NCI-H1105 treated with DMSO at 0.1 percent for 48 hours (cell line): ENCODE measurements around the gene FARS2.

Experiments
- DNase-seq: peaks from one replicate; lab custom pipeline; 2025; lab: John Stamatoyannopoulos, UW

The FARS2 gene

DNA sequence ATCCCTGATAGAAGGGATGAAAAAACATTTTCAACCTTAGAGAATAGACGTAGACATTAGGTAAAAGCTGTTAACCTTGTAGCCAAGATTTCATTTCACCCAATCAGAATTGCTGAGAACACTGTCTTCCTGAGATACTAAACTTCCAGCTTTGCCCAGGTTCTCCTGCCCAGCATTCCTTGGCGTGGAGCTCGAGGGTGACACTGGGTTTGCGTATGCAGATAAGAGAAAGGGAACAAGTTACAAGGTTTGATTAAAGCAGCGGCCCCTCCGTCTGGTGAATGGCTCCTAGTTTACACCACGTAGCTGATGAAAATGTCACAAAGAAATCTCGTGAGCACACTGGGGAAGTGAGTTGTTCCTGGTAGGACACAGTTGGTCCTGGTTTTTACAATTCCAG is 247.8 kb downstream of the FARS2 start:
- DNase-seq = no peak

DNA sequence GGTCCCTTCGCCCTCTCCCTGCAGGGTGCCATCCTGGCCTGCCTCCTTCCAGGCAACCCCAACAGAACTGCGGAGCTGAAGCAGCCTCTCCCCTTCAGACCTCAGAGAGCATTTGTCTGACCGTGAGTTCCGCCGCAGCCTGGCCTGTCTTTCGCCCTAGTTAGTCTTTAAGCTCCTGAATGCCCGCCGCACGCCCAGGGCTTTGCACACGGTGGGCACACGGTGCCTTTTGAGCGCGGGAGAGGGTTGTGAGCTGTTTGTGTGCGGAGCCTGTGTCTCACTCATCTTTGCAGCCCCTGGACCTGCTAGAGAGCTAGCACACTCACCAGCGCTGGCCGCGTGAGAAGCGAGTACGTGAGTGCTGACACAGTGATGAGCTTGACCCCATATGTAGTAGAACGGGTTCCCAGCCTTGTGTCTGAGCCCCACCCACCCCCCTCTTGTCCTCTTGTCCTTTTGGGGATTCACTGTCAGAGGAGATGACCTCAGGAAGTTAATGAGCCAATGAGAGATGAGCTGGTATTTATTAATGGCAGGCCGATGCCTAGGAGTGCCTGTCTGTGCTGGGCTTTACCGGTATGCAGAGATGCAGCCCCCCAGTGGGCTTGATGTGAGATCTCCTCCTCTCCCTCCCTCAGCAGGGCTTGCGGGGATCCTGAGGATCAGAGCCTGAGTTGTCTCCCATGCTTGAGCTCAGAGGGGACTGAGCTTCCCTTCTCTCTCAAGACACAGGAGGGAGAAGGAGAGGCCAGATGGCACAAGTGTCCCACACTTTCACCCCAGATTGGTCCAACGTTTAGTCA is 249.2 kb downstream of the FARS2 start:
- DNase-seq = no peak

DNA sequence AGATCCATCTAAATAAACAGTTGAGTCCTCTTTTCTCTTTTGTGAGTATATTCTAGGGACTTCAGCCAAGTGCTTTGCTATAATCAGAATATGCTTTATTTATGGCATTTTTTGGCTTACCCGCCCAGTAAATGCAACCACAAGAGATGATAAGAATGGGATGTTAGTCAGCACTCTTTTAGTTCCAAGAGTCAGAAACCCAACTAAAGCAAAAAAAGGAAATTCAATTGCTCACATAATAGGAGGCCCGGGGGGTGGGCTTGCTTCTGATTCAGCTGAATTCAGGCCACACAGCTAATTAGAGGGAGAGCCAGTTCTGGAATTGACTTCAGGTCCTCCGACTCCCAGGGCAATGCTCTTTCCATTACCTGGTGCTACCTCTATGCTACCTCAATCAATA is 250.6 kb downstream of the FARS2 start:
- no peak for DNase-seq

DNA sequence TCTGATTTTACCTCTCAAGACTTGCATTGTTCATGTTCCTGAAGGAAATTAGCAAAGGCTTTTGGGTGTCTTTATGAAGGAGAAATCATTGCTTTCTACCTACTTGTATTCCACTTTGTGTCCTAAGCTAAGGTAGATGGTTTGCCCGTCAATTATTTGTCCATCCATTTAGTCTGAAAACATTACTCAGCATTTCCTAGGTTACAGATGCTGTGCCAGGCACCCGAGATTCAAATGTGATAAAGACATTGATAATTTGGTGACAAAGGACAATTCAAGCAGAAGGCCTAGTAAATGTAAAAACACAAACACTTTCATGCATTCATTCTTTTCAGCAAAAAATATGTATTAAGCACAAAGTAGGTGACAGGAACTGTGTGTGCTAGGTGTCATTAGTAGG is 251.1 kb downstream of the FARS2 start:
- DNase-seq = no peak

DNA sequence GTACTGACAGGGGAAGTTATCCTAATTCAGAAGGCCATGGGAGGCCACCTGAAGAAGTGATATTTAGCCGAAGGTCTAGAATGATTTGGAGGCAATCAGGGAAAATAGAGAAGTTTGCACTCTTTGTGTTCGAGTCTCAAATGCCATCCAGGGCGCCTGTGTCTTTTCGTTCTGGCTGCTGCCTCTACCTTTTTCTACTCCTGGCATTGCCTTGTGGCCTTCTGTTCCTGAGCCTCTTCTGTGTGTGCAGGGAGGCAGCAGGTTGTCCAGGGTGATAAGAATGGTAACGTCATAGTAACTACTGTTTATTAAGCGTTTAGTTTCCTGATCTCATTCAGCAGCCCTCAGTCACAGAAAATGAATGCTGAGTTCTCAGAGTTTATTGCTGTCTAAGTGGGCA is 252.1 kb downstream of the FARS2 start:
- no peak for DNase-seq

DNA sequence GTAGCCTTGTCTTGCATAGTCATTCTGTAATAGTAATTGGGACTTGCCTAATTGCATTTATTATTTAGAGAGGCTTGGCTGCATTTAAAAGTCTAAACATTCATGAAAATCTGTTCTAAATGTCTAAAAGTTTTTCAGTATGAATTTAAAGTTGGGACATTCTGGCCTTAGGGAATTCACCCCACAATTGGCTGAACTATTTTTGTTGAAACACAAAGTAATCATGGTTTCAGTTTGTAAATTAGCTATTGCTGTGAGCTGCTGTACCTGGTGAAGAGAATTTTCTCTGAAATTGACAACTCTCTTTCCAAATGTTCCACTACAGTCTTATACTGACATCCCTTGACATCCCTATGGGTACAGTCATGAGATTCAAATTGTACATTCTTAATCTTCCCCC is 253.0 kb downstream of the FARS2 start:
- no peak for DNase-seq

DNA sequence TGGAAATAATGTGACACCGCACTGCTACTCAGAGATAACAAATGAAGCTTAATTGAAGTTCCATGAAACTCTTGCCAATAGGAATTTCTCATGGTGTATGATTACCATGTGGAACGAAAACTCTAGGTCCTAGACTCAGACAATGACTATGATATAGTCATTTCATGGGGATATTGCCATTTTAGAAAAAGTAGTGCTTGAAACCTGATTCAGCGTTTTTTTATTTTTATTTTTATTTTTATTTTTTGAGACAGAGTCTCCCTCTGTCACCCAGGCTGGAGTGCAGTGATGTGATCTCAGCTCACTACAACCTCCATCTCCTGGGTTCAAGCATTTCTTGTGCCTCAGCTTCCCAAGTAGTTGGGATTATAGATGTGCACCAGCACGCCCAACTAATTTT is 253.9 kb downstream of the FARS2 start:
- no peak for DNase-seq

DNA sequence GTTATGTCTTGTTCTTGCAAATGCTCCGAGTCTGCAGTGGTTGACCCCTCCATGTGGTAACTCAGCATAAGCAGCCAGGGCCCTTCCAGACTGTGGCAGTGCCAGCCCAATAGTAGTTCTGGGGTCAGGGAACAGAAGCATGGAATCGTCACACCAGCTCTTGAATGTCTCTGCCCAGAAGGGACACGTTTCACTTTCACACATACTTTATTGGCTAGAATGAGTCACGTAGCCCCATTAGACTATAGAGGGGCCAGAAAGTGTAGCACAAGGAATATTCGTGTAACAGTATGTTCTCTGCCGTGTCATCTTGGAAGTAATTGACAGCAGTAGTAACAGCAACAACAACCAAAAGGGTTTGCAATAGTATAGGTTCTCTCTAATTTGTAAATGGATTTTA is 254.7 kb downstream of the FARS2 start:
- no peak for DNase-seq

DNA sequence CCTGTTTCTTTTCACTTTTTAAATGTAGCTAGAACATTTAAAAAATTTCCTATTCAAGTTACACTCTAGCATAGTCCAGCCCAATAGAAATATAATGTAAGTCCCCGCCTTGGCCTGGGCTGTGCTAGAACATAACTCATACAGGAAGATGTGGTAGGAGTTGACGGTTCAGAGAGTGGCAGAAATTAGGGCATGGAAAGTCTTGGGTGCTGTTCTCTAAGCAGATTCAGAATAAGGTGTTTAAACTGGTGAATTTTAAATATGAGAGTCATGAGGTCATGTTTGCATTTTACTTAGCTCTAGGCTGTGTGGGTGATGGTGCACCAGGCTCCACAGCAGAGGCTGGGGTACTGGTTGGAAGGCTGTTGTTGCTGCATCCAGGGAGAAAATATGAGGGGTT is 256.5 kb downstream of the FARS2 start:
- DNase-seq = no peak

DNA sequence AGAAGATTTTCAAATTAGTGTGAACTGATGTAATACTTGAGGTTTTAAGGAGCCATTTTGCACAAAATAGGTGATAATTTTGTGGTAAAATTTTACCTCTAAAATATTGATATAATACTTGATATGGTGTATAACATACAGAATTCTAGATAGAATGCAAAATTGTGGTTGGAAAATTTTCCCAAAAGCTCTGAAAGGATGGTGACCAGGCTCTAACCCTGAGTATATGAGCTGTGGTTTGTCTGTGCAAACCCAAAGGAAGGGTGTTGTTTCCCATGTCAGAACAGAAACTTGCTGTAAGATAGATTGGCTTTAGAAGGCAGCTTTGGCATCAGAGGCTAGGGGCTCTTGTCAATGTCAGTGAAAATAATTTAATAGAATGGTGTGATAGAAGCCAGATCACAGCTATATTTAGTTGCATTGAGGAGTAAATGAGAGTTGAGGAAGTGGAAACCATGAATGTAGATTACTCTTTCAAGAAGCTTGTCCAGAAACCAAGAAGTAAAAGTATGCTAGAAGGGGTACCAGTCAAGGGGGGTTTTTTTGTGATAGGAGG is 257.7 kb downstream of the FARS2 start:
- no peak for DNase-seq

DNA sequence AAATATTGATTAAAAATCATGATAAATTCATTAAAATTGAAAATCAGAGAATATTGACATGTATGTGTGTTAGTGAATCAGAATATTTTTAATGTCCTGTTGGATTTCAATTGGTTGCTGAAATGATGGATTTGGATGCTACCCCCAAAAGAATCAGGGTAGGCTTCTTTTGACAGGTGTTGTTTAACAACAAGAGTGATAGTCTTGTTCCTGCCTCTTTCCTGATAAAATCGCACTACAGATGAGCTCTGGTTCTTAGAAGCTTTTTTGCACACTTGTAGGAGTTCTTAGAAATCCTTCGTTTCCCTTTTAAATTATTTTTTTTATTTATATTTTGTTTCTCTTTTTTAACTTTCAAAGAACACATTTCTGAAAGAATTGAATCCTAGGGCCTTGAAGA is 259.5 kb downstream of the FARS2 start:
- no peak for DNase-seq

DNA sequence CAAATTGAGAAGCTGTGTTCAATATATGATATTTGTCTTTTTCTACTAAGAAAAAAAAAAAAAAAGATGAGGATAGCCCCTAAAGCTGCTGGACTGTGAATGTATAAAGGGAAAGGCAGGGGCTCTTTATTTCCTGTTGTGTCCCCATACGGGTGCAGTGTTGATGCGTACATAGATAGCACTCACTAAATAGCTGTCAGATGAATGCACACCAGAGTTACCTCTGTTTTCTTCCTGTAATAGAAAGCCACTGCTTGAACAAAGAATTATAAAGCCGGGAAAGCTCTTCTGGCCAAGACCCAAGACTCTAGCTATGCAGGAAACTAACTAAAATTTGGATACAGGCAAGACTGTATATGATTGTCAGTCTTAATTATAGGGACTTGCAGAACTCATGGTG is 260.0 kb downstream of the FARS2 start:
- DNase-seq = peak; percentile 5

DNA sequence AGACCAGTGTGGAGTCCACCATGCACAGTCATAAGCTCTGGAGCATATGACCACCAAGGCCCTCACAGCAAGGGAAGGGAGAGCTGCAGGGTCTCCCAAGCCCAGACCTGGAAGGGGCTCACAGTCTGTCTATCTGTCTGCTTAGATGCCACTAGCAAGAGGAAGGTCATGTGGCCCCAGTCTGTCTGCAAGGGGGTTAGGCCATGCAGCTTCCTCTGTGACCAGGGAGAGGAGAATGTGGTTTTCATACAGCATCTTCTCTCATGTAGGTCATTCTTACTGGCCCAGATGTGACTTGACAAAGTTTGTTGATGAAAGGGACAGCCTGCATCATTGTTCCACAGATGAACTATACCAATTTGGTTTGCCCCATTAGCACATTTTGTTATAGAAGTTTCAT is 260.8 kb downstream of the FARS2 start:
- no peak for DNase-seq

DNA sequence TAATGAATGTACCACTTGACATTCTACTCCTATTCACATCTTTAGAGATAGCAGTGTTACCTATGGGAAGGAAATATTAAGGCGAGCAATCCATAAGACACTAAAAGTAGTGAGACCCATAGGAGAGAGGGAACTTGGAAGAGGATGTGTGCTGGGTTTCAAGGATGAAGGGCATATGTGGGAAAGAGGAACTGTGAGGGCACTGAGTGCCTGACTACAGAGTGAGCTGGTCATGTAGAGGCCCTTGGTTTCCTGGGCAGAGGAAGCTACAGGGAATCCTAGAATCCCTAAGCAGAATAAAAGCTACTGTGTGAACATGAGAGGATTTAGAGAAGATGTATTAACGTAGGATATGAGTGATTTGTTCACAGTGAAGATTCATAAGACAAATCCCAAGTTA is 262.8 kb downstream of the FARS2 start:
- no peak for DNase-seq

DNA sequence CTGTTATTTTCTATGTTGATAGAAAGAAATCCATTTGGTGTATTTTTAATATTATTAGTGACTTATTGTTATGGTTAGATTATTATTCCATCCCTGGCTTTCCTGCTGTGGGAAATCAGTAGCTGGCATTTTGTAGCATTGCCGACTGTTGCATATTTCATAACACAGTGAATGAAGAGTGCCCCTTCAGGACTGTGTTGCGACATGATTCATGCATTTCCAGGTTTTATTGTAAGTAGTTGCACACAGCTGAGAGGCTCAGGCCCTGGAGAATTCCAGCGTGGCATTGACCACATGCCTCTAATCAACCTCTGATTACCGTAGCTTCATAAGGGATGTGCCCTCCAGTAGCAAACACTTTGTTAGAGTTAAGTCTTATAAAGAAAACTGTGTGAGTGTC is 263.9 kb downstream of the FARS2 start:
- DNase-seq = no peak

DNA sequence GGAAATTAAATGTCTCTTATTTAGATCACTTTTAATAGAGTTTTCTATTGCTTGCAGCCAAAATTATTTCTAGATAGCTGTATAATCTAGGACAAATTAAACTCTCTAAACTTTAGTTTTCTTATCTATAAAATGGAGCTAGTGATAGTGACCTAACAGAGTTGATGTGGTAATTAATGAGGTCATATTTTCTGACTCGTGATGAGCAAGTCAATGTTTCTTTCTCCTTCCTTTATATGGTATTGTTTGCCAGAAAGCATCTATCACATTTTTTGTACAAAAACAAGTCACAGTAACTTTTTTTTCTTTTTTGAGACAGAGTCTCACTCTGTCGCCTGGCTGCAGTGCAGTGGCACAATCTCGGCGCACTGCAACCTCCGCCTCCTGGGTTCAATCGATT is 267.7 kb downstream of the FARS2 start:
- DNase-seq = no peak

DNA sequence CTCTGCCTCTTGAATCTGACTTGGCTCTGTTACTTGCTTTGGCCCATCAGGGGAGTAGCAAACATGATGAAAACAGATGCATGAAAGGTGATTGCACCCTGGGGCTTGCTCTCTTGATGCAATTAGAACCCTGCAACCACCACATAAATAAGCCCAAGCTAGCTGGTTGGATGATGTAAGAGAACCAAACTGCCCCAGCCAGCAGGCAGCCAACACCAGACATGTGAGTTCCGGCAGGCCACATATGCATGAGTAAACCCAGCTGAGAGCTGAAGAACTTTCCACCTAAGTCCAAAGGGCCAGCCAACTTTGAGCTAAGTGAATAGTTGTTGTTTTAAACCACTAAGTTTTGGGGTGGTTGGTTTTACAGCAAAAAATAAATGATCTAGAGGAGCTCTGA is 268.4 kb downstream of the FARS2 start:
- no peak for DNase-seq

DNA sequence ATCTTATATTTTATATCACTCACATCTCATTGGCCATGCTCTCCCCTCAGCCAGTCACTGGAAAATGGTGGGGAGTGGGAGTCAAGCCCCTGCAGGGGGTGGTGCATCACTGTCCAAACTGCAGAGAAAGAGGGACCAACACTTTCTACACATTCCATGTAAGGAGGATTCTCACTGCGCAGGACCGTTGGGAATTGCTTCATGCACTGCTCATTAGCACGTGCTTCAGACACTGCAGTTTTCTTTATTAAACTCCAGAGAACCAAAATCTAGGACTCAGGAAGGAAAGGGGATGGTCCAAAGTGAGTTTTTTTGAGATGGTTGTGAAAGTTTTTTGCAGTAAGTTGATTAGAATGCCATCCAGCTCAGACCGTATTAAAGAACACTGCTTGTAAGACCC is 269.8 kb downstream of the FARS2 start:
- no peak for DNase-seq

DNA sequence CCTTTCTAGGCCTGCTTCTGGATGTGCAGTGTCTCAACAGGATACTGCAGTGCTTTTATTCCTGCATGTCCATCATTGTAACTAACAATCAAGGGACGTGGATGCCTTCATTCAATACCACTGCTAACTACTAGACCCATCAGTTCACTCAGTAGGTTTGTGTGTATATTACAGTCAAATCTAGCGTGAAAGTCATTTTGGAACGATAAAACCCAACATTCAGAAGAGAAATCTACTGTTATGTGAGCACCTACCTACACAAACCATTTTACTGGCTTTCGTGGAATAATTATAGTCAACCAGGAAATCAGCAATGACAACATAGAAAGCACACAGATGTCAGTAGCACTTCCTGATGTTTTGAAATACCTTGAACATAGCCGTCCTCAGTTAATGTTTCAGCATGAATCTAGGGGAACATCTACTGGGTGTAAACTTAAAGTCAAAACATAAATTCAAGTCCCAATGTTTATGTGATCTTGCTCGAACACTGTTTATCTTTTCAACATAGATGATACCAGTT is 270.6 kb downstream of the FARS2 start:
- no peak for DNase-seq

DNA sequence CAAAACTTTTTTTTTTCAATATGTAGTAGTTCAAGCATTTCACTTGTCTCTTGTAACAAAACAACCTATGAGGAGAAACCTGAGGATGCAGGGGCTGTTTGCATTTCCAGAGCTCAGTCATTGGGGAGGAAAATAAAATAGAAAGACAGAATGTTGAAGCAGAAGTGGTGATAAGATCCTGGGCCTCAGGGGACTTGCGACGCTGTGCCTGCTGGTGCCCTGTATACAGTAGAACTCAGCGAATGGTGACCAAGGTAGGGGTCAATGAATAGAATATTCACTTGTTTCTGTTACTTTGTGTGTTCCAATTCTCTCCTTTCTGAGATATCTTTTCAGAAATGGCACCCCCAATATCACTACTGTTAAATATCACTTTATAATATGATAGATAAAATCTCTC is 271.6 kb downstream of the FARS2 start:
- DNase-seq = no peak

DNA sequence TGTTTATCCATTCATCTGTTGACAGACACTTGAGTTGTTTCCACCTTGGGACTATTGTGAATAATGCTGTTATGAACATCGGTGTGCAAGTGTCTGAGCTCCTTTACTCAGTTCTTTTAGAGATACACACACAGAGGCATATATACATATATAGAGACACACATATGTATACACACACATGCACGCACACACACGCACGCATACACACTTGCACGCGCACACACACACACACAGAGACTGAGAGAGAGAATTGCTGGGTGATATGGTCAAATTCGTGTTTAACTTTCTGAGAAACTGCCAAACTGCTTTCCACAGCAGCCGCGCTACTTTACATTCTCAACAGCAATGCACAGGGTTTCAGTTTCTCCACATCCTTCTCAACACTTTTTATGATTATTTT is 273.3 kb downstream of the FARS2 start:
- no peak for DNase-seq

DNA sequence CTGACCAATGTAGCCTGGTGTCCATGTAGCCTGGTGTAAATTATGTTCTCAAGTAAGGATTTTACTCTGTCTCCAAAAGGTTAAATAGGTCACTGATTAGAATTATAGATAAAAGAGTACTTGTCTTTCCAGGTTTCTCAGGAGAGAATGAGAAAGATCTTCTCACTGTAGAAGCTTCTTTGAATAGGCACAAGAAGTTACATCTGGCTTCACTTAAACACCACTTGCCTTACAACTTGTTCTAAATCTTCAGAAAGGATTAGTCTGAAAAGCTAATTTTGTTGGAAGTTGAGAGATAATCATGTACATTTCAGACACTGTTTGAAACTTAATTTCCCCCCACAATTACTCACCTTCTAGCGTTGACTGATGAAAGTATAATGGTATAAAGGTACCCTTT is 275.3 kb downstream of the FARS2 start:
- DNase-seq = no peak

DNA sequence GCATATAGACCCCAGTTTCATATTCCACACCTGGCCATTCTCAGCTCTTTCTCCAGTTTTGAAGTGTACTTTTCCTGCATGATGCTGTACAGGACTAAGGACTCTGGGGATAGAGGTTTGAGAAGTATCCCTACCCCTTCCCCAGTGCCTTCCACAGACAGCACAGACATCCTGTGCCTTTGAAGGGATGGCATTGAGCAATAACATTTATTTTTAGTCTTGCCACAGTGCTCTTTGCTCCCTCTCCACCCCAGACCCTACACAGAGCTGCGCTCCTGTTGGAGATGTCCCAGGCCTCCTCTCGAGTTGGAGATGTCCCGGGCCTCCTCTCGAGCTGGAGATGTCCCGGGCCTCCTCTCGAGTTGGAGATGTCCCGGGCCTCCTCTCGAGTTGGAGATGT is 275.8 kb downstream of the FARS2 start:
- no peak for DNase-seq

DNA sequence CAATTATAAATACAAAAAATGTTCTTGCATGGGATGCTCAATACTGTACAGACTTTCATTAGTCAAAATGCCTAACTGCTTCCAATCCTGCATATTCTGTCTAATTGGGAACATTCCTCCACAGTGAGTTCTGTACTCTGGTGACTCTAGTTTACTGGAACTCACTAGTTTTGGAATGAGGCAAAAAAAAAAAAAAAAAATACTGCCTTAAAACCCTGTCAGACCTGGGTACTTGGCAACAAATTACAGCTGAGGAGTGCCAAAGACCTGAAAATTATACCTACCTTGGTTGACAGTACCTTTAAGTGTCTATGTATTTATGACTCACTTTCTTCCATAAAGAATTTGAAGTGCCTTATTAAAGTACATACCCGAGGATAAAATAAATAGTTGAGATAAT is 276.7 kb downstream of the FARS2 start:
- DNase-seq = no peak
